Measurements from ENCODE around the gene NUBP1. TPM values are rescaled to one million over a fixed set of nuclear protein-coding genes. Genes with fewer than 3 reads are reported as not detected.

The NUBP1 gene
- total RNA-seq, 1 donor, result 17.2 TPM

DNA sequence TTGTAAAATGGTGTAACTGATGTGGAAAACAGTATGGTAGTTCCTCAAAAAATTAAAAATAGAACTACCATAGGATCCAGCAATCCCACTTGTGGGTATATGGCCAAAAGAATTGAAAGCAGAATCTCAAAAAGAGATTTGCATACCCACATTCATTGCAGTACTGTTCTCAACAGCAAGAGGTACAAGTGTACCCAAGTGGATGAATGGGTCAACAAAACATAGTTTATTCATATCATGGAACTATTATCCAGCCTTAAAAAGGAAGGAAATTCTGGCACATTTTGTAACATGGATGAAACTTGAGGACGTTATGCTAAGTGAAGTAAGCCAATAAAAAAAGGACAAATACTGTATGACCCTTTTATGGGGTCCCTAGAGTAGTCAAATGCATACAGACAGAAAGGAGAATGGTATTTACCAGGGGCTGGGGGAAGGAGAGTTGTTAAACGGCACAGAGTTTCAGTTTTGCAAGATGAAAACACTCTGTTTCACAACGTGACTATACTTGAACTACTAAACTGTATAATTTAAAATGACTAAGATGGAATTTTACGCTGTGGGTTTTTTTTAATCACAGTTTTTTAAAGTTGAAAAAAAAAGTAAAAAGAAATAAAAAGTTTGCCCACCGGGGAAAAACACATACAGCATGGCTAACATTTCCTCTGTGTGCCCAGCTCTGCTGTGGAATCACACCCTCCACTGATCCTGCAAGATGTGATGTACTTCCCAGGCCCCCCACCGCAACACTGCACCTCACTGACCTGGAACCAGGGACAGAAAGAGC, 68.9 kb downstream of the NUBP1 start:
- H3K4me3 ChIP-seq (ENCODE audit: low read depth, low read length), result no peak overlapping the region
- DNase-seq (ENCODE audit: low read depth), result no peak
- TF ChIP-seq CTCF (IDR thresholded peaks at IDR 0.05; ENCODE audit: insufficient read depth, low read length), result no peak

GRCh38 chr16:10813099-10813455, 69.4 kb downstream of the NUBP1 start:
- H3K4me3 ChIP-seq (ENCODE audit: low read depth, low read length), result no peak overlapping the region
- no peak for DNase-seq (ENCODE audit: low read depth)
- no peak for TF ChIP-seq CTCF (IDR thresholded peaks at IDR 0.05; ENCODE audit: insufficient read depth, low read length)

- no peak for TF ChIP-seq CTCF (IDR thresholded peaks at IDR 0.05; ENCODE audit: insufficient read depth, low read length)
- H3K4me3 ChIP-seq (ENCODE audit: low read depth, low read length), result no peak overlapping the region
- DNase-seq (ENCODE audit: low read depth), result no peak
These were observed 73.9 kb downstream of the NUBP1 start for GRCh38 chr16:10817514-10817913.

GRCh38 chr16:10817963-10818941, 74.6 kb downstream of the NUBP1 start, which contains the start of gene TVP23A:
Gene TVP23A (minus strand): TSS chr16:10818794. CDS start chr16:10818493, 301 bp downstream.
- no peak for TF ChIP-seq CTCF (IDR thresholded peaks at IDR 0.05; ENCODE audit: insufficient read depth, low read length)
- DNase-seq (ENCODE audit: low read depth), result peak; percentile 4

More at GRCh38 chr16:10817963-10818941, 74.6 kb downstream of the NUBP1 start, which contains the start of gene TVP23A:
- H3K4me3 ChIP-seq (ENCODE audit: low read depth, low read length), result no peak within 1 kb of the TSS

Small RNAs within 50 kb of the gene (small RNA-seq; reads per million reads assigned to genes)
- gene MTND4LP24, result not detected
- not detected for gene MTND6P33

Other genes with a start within 250 kb of the NUBP1 start
- gene EMP2, start 163.2 kb upstream of the NUBP1 start, total RNA-seq (ENCODE audit: low replicate concordance), result 6.8 and 31.1 TPM in 2 replicates
- gene TEKT5, start 48.9 kb upstream of the NUBP1 start, total RNA-seq (ENCODE audit: low replicate concordance), result 0.09 TPM in 1 of 2 replicates, not detected in the other
- gene TVP23A, start 75.0 kb downstream of the NUBP1 start, total RNA-seq (ENCODE audit: low replicate concordance), result not detected in 2 replicates
- 0.74 and 1.3 TPM in 2 replicates for gene CIITA, start 133.4 kb downstream of the NUBP1 start, total RNA-seq (ENCODE audit: low replicate concordance)
- 35.2 and 50.2 TPM in 2 replicates for gene DEXI, start 198.6 kb downstream of the NUBP1 start, total RNA-seq (ENCODE audit: low replicate concordance)
- 14.5 and 16.3 TPM in 2 replicates for gene CLEC16A, start 200.7 kb downstream of the NUBP1 start, total RNA-seq (ENCODE audit: low replicate concordance)

Measured in fibroblast of the aortic adventitia (primary cell).